Testis (tissue), 2 donors: ENCODE data around the gene SIK2.

Experiments
- POLR2A ChIP-seq: fragments of 450-650 bp; IDR thresholded peaks from one replicate; pipeline ENCODE4 v1.6.1; 2017; ENCODE audit warnings: antibody characterized with exemption, mild to moderate bottlenecking, moderate library complexity
- TF ChIP-seq, protein P1 (sequence below), 3 experiments: fragments of 450-650 bp in 2 of 3; fragments of 200-600 bp in 1 of 3; sonication (generic) in 1 of 3; IDR thresholded peaks; one replicate each; pipeline ENCODE4 v1.5.1; 2016 to 2019; ENCODE audit warnings: antibody characterized with exemption in 3 of 3, mild to moderate bottlenecking in 2 of 3, moderate library complexity in 1 of 3

DNA sequence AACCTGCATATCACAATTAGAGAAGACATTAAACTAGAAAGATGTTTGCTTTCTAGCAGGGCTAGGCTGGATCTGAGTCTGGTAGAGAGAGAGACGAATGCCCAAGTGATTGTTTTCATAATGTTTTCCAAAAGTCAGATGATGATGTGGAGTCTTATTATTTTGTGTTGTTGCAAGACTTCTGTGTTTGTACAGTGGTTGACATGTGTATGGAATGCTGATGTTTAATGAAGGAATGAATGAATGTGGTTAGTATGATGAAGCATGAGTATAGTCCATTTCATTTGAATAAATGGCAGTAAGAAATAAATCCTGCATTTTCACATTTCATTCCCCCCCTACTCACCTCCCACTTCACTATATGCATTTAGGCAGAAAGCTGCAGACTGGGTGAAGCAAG lies 94.3 kb downstream of the SIK2 start:
- TF ChIP-seq, protein P1, sequence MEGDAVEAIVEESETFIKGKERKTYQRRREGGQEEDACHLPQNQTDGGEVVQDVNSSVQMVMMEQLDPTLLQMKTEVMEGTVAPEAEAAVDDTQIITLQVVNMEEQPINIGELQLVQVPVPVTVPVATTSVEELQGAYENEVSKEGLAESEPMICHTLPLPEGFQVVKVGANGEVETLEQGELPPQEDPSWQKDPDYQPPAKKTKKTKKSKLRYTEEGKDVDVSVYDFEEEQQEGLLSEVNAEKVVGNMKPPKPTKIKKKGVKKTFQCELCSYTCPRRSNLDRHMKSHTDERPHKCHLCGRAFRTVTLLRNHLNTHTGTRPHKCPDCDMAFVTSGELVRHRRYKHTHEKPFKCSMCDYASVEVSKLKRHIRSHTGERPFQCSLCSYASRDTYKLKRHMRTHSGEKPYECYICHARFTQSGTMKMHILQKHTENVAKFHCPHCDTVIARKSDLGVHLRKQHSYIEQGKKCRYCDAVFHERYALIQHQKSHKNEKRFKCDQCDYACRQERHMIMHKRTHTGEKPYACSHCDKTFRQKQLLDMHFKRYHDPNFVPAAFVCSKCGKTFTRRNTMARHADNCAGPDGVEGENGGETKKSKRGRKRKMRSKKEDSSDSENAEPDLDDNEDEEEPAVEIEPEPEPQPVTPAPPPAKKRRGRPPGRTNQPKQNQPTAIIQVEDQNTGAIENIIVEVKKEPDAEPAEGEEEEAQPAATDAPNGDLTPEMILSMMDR (IDR thresholded peaks at IDR 0.05) = no peak
- TF ChIP-seq POLR2A = no peak
